Measurements from ENCODE around the gene DMRT3.

Gene DMRT3

DNA sequence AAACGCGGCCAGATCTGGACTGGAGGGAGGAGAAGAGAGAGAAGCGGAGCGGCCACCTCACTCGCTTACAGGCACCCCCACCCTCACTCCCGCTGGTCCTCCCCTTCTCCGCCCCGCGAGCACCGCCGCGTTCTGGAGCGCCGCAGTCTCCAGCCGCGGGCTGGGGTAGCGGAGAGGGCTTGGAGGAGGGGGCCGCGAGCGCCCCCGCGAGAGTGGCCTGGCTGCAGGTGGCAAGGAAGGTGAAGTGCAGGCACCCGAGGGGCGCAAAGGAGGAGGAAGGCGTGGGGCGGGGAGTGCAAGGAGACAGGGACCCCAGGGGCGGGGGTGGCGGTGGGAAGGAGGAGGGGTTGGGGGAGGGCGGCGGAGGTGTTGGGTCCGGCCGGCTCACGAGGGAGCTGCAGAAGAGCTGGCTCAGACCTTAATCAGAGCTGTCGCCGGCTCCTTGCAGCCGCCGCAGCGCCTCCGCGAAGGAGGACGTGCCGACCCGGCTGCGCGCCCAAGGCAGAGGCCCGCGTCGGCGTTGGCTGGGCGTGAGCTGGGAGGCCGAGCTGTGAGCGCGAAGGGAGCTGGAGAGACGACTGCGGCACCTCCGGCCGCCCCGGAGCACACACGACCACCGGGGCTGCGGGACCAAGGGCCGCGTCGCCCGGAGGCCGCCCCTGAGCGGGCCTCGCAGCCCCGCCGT is at the start of gene DMRT3 (continued):
- TF ChIP-seq, protein P1, sequence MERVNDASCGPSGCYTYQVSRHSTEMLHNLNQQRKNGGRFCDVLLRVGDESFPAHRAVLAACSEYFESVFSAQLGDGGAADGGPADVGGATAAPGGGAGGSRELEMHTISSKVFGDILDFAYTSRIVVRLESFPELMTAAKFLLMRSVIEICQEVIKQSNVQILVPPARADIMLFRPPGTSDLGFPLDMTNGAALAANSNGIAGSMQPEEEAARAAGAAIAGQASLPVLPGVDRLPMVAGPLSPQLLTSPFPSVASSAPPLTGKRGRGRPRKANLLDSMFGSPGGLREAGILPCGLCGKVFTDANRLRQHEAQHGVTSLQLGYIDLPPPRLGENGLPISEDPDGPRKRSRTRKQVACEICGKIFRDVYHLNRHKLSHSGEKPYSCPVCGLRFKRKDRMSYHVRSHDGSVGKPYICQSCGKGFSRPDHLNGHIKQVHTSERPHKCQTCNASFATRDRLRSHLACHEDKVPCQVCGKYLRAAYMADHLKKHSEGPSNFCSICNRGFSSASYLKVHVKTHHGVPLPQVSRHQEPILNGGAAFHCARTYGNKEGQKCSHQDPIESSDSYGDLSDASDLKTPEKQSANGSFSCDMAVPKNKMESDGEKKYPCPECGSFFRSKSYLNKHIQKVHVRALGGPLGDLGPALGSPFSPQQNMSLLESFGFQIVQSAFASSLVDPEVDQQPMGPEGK (tag by site-specific recombination; IDR thresholded peaks at IDR 0.05) = peak; percentile 94
- peak; percentile 94 for TF ChIP-seq ZNF610 (tag by site-specific recombination; IDR thresholded peaks at IDR 0.05; ENCODE audit: borderline replicate concordance)
- TF ChIP-seq ZIC2 (tag by site-specific recombination; IDR thresholded peaks at IDR 0.05) = peak; percentile 72
- no peak for TF ChIP-seq ZNF701 (tag by site-specific recombination; IDR thresholded peaks at IDR 0.05)
- TF ChIP-seq, protein P2, sequence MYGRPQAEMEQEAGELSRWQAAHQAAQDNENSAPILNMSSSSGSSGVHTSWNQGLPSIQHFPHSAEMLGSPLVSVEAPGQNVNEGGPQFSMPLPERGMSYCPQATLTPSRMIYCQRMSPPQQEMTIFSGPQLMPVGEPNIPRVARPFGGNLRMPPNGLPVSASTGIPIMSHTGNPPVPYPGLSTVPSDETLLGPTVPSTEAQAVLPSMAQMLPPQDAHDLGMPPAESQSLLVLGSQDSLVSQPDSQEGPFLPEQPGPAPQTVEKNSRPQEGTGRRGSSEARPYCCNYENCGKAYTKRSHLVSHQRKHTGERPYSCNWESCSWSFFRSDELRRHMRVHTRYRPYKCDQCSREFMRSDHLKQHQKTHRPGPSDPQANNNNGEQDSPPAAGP (tag by site-specific recombination; IDR thresholded peaks at IDR 0.05) = 0 out of 2 replicates have a peak, but pooled peaks have one; percentile 35
- TF ChIP-seq ZNF830 (tag by site-specific recombination; IDR thresholded peaks at IDR 0.05; ENCODE audit: low read depth) = no peak
- TF ChIP-seq ZBTB7A (tag by site-specific recombination; IDR thresholded peaks at IDR 0.05; ENCODE audit: low read depth) = no peak
- TF ChIP-seq, protein P3, sequence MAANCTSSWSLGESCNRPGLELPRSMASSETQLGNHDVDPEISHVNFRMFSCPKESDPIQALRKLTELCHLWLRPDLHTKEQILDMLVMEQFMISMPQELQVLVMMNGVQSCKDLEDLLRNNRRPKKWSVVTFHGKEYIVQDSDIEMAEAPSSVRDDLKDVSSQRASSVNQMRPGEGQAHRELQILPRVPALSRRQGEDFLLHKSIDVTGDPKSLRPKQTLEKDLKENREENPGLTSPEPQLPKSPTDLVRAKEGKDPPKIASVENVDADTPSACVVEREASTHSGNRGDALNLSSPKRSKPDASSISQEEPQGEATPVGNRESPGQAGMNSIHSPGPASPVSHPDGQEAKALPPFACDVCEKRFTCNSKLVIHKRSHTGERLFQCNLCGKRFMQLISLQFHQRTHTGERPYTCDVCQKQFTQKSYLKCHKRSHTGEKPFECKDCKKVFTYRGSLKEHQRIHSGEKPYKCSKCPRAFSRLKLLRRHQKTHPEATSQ (tag by site-specific recombination; IDR thresholded peaks at IDR 0.05) = no peak
- TF ChIP-seq, protein P4, sequence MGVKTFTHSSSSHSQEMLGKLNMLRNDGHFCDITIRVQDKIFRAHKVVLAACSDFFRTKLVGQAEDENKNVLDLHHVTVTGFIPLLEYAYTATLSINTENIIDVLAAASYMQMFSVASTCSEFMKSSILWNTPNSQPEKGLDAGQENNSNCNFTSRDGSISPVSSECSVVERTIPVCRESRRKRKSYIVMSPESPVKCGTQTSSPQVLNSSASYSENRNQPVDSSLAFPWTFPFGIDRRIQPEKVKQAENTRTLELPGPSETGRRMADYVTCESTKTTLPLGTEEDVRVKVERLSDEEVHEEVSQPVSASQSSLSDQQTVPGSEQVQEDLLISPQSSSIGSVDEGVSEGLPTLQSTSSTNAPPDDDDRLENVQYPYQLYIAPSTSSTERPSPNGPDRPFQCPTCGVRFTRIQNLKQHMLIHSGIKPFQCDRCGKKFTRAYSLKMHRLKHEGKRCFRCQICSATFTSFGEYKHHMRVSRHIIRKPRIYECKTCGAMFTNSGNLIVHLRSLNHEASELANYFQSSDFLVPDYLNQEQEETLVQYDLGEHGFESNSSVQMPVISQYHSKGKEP (tag by site-specific recombination; IDR thresholded peaks at IDR 0.05) = no peak
- TF ChIP-seq OVOL3 (tag by site-specific recombination; IDR thresholded peaks at IDR 0.05) = no peak
- no peak for TF ChIP-seq IKZF3 (tag by site-specific recombination; IDR thresholded peaks at IDR 0.05)
- TF ChIP-seq, protein P5, sequence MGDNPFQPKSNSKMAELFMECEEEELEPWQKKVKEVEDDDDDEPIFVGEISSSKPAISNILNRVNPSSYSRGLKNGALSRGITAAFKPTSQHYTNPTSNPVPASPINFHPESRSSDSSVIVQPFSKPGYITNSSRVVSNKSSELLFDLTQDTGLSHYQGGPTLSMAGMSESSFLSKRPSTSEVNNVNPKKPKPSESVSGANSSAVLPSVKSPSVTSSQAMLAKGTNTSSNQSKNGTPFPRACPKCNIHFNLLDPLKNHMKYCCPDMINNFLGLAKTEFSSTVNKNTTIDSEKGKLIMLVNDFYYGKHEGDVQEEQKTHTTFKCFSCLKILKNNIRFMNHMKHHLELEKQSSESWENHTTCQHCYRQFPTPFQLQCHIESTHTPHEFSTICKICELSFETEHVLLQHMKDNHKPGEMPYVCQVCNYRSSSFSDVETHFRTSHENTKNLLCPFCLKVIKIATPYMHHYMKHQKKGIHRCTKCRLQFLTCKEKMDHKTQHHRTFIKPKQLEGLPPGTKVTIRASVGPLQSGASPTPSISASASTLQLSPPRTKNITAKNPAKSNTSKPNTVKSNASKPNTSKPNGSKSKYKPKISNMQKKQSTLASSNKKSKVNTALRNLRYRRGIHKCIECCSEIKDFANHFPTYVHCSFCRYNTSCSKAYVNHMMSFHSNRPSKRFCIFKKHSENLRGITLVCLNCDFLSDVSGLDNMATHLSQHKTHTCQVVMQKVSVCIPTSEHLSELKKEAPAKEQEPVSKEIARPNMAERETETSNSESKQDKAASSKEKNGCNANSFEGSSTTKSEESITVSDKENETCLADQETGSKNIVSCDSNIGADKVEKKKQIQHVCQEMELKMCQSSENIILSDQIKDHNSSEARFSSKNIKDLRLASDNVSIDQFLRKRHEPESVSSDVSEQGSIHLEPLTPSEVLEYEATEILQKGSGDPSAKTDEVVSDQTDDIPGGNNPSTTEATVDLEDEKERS (tag by site-specific recombination; IDR thresholded peaks at IDR 0.05) = no peak
- TF ChIP-seq GFI1B (tag by site-specific recombination; IDR thresholded peaks at IDR 0.05) = no peak
- no peak for TF ChIP-seq ZNF548 (tag by site-specific recombination; IDR thresholded peaks at IDR 0.05)
- TF ChIP-seq MEIS1 (CRISPR knock-in tag; IDR thresholded peaks at IDR 0.05; ENCODE audit: borderline replicate concordance) = no peak
- TF ChIP-seq KLF8 (tag by site-specific recombination; IDR thresholded peaks at IDR 0.05) = peak; percentile 40; the same call in 1 of the 2 replicates
- TF ChIP-seq ZSCAN30 (tag by site-specific recombination; IDR thresholded peaks at IDR 0.05) = peak; percentile 48; the same call in 1 of the 2 replicates
- TF ChIP-seq ZNF670 (tag by site-specific recombination; IDR thresholded peaks at IDR 0.05; ENCODE audit: low read depth) = no peak
- no peak for TF ChIP-seq GLI4 (tag by site-specific recombination; IDR thresholded peaks at IDR 0.05)
- no peak for TF ChIP-seq ZNF324 (tag by site-specific recombination; IDR thresholded peaks at IDR 0.05)
- TF ChIP-seq, protein P6, sequence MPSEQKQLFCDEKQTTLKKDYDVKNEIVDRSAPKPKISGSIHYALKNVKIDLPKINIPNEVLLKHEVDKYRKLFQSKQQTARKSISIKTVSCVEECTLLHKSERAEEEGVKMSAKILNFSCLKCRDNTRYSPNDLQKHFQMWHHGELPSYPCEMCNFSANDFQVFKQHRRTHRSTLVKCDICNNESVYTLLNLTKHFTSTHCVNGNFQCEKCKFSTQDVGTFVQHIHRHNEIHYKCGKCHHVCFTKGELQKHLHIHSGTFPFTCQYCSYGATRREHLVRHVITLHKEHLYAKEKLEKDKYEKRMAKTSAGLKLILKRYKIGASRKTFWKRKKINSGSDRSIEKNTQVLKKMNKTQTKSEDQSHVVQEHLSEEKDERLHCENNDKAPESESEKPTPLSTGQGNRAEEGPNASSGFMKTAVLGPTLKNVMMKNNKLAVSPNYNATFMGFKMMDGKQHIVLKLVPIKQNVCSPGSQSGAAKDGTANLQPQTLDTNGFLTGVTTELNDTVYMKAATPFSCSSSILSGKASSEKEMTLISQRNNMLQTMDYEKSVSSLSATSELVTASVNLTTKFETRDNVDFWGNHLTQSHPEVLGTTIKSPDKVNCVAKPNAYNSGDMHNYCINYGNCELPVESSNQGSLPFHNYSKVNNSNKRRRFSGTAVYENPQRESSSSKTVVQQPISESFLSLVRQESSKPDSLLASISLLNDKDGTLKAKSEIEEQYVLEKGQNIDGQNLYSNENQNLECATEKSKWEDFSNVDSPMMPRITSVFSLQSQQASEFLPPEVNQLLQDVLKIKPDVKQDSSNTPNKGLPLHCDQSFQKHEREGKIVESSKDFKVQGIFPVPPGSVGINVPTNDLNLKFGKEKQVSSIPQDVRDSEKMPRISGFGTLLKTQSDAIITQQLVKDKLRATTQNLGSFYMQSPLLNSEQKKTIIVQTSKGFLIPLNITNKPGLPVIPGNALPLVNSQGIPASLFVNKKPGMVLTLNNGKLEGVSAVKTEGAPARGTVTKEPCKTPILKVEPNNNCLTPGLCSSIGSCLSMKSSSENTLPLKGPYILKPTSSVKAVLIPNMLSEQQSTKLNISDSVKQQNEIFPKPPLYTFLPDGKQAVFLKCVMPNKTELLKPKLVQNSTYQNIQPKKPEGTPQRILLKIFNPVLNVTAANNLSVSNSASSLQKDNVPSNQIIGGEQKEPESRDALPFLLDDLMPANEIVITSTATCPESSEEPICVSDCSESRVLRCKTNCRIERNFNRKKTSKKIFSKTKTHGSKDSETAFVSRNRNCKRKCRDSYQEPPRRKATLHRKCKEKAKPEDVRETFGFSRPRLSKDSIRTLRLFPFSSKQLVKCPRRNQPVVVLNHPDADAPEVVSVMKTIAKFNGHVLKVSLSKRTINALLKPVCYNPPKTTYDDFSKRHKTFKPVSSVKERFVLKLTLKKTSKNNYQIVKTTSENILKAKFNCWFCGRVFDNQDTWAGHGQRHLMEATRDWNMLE (tag by site-specific recombination; conservative IDR thresholded peaks at IDR 0.05; ENCODE audit: low read depth) = no peak
